HEK293T (cell line): Measurements from ENCODE around the gene SCARB1.

Experiments used
- CTCF ChIA-PET: fragments of 350-600 bp; formaldehyde crosslinking; extraction: SDS; loops from one replicate; lab custom pipeline; 2021; ENCODE audit warnings: antibody characterized with exemption, inconsistent platforms; lab: Yijun Ruan, JAX
- POLR2A ChIA-PET: fragments of 350-600 bp; formaldehyde crosslinking; extraction: SDS; loops from one replicate; lab custom pipeline; 2020; ENCODE audit warnings: antibody characterized with exemption, inconsistent platforms; lab: Yijun Ruan, JAX
- DNase-seq: peaks from one replicate; pipeline ENCODE4 v3.0.0; 2012; ENCODE audit warnings: mixed read lengths; ENCODE audit errors: extremely low spot score
- ARNT ChIP-seq: fragments of 450-650 bp; IDR thresholded peaks from 2 replicates; pipeline ENCODE4 v1.6.1; 2017; ENCODE audit warnings: mild to moderate bottlenecking
- BHLHE40 ChIP-seq: fragments of 450-650 bp; IDR thresholded peaks from 2 replicates; pipeline ENCODE4 v1.6.1; 2016; ENCODE audit warnings: mild to moderate bottlenecking, moderate library complexity, borderline replicate concordance
- ELF4 ChIP-seq: fragments of 450-650 bp; IDR thresholded peaks from 2 replicates; pipeline ENCODE4 v1.6.1; 2017; ENCODE audit warnings: antibody characterized with exemption
- FOXA1 ChIP-seq: fragments of 450-650 bp; IDR thresholded peaks from 2 replicates; pipeline ENCODE4 v1.6.1; 2016; ENCODE audit warnings: mild to moderate bottlenecking
- FOXM1 ChIP-seq: fragments of 450-650 bp; IDR thresholded peaks from 2 replicates; pipeline ENCODE4 v1.6.1; 2017; ENCODE audit warnings: mild to moderate bottlenecking, borderline replicate concordance
- HDGF ChIP-seq: fragments of 450-650 bp; IDR thresholded peaks from 2 replicates; pipeline ENCODE4 v1.6.1; 2017; ENCODE audit warnings: antibody characterized with exemption, borderline replicate concordance
- L3MBTL2 ChIP-seq: fragments of 450-650 bp; conservative IDR thresholded peaks from 2 replicates; pipeline ENCODE4 v1.6.1; 2016; ENCODE audit warnings: mild to moderate bottlenecking
- NFRKB ChIP-seq: fragments of 450-650 bp; IDR thresholded peaks from 2 replicates; pipeline ENCODE4 v1.6.1; 2016; ENCODE audit warnings: mild to moderate bottlenecking, moderate library complexity
- SP1 ChIP-seq: fragments of 450-650 bp; IDR thresholded peaks from 2 replicates; pipeline ENCODE4 v1.6.1; 2017
- SUZ12 ChIP-seq: fragments of 450-650 bp; IDR thresholded peaks from 2 replicates; pipeline ENCODE4 v1.6.1; 2016; ENCODE audit warnings: mild to moderate bottlenecking
- TARDBP ChIP-seq: fragments of 450-650 bp; IDR thresholded peaks from 2 replicates; pipeline ENCODE4 v1.6.1; 2016
- ZNF384 ChIP-seq: fragments of 450-650 bp; IDR thresholded peaks from 2 replicates; pipeline ENCODE4 v1.6.1; 2016
- TF ChIP-seq, protein P1 (sequence below): fragments of 450-650 bp; IDR thresholded peaks from 2 replicates; pipeline ENCODE4 v1.6.1; 2016

SCARB1 gene

DNA sequence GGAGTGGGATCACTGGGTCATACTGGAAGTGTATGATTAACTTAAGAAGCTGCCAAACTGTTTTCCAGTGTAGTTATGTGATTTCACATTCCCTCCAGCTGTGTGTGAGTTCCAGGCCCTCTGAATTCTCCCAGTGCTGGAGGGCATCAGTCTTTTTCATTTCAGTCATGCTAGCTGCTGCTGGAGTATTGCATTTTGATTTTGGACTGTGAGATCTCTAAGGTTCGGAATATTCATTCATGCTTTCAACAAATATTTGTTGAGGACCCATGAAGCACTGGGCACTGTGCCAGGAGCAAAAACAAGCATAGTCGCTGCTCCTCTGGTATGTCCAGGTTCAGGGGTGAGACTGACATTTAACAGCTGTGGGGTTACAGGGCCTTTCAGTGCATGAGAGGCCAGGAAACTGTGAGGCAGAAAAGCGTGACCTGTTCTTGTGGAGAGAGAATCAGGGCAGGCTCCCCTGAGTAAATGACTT is 133.2 kb downstream of the SCARB1 start:
- CTCF ChIA-PET: interaction anchor here (0.8 kb wide), 1 partner anchor 34 kb away, joined by 3 read pairs; no protein-coding TSS in a partner anchor
- DNase-seq: no peak
- TF ChIP-seq L3MBTL2 (no peak), BHLHE40 (no peak)
- POLR2A ChIA-PET: no interaction called here

DNA sequence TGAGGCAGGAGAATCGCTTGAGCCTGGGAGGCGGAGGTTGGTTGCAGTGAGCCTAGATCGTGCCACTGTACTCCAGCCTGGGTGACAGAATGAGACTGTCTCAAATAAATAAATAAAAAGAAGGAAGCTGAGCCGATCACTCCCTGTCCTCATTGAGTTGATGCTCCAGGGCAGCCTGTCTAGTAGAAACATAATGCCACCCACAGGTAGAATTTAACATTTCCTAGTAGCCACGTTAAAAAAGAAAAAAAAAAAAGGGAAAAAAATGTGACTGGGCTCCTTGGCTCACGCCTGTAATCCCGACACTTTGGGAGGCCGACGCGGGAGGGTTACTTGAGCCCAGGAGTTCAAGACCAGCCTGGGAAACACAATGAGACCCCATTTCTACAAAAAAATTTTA is 135.7 kb downstream of the SCARB1 start:
- POLR2A ChIA-PET: no interaction called here
- DNase-seq: no peak
- TF ChIP-seq FOXA1: no peak
- no peak for TF ChIP-seq TARDBP
- no peak for TF ChIP-seq NFRKB
- CTCF ChIA-PET: no interaction called here

DNA sequence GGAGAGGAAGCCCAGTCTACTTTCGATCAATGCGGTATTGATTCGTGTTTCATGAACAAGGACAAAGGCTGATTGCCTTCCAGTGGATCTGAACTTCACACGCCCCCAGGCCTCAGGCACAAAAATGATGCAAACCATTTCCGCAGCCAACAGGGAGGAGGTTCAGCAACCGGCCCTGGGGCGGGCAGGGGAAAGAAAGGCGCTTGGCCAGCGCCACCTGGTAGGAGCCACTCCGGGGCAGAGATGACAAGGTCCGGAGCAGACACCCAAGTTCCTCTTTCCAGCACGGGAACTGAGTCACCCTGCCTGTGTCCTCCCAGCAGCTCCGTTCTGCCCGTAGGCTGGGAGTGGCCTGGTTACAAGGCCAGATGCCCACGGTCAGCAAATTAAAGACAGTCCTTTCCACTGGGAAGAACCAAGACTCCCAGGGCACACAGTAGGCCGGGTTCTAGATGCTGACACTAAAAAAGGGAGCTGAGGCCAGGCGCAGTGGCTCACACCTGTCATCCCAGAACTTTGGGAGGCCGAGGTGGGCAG is 136.3 kb downstream of the SCARB1 start:
- ChIA-PET CTCF (no interaction called here), POLR2A (no interaction called here)
- DNase-seq: no peak
- TF ChIP-seq, protein P1, sequence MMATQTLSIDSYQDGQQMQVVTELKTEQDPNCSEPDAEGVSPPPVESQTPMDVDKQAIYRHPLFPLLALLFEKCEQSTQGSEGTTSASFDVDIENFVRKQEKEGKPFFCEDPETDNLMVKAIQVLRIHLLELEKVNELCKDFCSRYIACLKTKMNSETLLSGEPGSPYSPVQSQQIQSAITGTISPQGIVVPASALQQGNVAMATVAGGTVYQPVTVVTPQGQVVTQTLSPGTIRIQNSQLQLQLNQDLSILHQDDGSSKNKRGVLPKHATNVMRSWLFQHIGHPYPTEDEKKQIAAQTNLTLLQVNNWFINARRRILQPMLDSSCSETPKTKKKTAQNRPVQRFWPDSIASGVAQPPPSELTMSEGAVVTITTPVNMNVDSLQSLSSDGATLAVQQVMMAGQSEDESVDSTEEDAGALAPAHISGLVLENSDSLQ: no peak
- TF ChIP-seq FOXA1: no peak
- TF ChIP-seq HDGF: no peak
- no peak for TF ChIP-seq BHLHE40
- TF ChIP-seq ARNT: no peak
- no peak for TF ChIP-seq ZNF384
- no peak for TF ChIP-seq FOXM1
- TF ChIP-seq ELF4: no peak
- no peak for TF ChIP-seq SUZ12
- TF ChIP-seq SP1: no peak
